ENCODE measurements around the gene STAT4.

STAT4 gene

DNA sequence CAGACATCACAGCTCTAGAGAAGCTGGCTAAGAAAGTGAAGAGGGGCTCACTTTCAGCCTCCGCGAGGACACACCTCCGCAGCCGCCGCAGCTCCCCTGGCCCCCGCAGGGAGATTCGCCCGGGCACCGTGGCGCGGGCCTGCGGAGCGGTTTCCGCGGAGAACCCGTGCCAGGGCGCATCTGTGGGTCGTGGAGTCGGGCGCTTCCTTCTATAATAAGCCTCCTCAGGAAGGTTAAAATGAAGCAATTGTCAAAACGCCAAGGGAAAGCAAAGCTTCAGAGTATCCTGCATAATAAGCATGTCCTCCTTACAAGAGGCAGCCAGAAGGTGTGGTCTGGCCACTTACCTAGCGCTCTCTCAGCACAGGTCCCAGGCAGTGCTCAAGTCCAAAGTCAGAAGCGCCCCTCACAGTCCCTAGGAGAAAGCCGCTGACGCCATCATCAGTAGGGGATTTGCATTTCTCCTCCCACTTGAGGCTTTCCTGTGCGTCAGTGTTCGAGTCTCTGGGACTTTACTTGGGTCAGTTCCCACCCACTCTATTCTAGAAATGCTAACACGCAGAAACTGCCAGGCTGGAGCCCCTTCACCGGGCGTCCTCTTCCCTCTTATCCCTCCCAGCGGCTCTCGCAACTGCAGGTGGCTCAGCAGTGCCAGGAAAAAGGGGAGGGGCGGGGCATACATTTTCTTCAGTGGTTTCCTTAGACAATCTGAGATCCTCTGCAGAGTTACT, at the start of gene STAT4:
Gene STAT4, minus strand, starts transcription at position 395 of the 731 bp plus-strand sequence. CDS start 2,791 bp downstream, outside the sequence.
- no peak for DNase-seq

- DNase-seq: no peak
Measured at GRCh38 chr2:191199929-191200512, 49.2 kb upstream of the STAT4 start.

DNA sequence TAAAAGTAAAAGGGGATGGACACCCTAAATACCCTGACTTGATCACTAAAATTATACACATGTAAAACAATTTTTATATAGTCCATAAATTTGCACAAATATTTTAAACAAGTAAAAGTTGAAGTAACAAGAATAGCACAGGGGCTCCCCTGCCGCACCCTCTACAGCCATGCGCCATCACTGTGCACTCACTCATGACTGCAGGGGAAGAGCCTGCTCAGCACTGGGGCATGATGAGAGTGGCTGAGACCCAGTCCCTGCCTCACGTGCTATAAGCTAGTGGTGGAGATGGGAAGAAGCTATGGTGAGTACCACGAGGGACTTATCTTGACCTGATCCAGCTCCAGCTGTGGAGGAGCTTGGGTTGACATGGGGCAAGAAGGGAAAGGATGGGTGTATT, 47.5 kb upstream of the STAT4 start:
- DNase-seq: no peak

DNA sequence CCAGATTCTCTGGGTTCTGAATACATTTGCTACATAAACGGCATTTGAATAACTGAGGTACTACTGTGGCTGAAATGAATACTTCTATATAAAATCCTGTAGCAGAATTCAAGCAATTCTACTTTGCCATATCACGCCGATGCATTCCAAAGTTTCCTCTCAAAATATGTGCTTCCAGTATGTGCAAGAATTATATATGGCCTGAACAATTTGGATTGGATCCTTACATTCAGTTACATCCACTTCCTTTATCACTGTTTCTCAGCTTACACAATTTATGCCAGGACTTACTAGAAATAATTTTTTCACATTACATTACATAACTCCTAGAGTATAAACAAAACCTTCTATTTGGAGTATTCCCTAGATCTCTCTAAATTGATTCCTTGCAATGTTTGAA, 46.3 kb upstream of the STAT4 start:
- no peak for DNase-seq

GRCh38 chr2:191195021-191195420, 44.2 kb upstream of the STAT4 start:
- no peak for DNase-seq

DNA sequence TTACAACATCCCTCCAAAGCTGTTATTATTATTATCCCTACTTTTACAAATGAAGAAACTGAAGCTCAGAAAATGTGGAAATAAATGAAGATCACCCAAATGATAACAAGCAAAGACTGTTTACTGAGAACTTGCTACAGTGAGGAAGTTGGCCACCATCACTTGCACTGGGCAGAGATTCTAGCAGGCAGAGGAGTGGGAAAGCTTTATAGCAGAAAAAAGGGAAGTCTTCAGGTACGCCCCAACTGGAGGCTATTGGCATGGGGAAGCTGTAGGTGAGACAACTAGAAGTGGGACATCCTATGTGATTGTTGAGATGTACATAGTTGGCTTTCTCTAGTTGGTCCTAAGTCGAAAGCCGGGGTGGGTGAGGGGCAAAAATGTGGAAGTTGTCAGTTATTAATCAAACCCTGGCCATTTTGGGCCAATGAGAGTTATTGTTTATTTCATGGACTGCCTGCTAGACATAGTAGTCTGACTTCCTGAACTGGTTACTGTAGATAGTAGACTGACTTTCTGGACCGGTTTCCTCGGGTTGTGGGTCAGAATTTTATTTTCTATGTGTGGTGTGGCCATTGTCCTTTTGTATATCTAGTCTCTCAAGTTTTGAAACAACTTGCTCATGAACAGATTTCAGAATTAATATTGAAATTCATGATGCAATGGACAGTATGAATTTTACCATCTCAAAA, 40.2 kb upstream of the STAT4 start:
- DNase-seq: no peak

DNA sequence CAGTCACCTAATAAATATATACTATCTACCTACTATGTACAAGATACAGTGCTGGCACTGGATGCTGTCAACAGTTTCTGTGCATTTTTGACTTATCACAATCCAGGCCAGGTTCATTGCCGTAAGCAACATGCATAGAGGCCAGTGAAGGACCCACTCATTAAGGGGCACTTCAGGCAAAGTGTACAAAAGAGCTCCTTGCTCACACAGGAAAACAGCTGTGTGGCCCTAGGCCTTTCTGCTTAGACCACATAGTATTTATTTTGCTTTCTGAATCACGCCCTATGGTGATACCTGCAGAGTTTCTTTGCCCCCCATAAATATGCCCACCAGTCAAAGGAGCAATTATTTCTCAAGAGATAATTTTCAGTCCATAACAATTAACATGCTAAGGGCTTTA, 39.6 kb upstream of the STAT4 start:
- no peak for DNase-seq

DNA sequence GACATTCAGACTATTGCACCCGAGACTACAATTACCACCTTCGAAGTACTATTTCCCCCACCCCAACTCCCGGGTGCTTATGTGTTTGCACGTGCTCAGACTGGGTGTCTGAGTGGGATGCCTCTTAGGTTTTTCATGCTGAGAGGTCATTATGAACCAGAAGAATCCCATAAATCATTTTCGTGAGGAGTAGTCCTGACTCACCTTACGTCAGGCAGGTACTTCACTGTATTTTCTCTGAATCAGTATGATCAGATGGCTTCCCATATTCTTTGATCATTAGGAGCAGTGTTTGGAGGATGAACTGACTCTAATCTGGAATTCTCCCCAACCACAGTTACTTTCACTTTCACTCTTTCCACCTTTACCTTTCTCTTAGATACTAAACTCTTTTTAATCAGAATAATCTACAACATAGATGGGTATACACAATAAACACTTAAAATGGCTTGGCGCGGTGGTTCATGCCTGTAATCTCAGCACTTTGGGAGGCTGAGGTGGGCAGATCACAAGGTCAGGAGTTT, 38.4 kb upstream of the STAT4 start:
- DNase-seq: no peak

GRCh38 chr2:191188550-191189093, 37.8 kb upstream of the STAT4 start:
- no peak for DNase-seq

- no peak for DNase-seq
Measured at GRCh38 chr2:191187105-191187829, 36.5 kb upstream of the STAT4 start.

- no peak for DNase-seq
Measured at GRCh38 chr2:191184457-191184856, 33.7 kb upstream of the STAT4 start.

DNA sequence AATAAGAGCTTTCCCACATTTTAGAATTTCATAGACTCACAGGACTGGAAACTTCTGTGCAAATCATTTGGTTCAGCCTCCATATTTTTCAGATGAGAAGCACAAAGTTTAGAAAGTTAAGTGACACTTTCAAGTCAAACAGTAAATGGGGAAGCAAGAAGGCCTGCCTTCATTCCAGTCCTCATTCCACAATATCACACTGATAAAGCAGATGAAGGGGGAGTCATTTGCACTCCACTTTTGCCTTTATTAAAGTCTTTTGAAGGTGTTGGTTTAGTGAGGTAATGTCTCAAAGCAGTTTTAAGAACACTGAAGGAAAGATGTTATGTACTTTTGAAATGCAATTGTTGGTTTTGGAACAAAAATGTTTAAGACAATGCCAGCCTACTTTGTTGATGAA, 32.7 kb upstream of the STAT4 start:
- no peak for DNase-seq

- no peak for DNase-seq
Measured at GRCh38 chr2:191183081-191183480, 32.3 kb upstream of the STAT4 start.

DNA sequence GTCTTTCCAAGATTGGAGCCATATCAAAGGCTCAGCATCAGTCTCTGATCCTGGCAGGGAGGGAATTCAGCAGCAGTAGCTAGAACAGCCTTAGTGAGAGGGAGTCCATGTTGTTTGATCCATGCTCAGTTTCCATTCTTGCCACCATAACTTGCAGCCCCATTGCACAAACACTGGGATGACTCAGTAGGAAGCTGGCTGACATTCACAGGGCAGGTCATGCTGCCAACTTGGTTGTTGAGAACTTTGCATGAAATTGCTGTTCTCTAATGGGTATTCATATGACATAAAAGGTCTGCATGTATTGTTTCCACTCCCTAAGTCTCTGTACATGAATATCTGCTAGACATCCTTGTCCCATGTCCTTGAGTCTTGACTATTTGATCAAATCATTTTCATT, 29.9 kb upstream of the STAT4 start:
- no peak for DNase-seq

DNA sequence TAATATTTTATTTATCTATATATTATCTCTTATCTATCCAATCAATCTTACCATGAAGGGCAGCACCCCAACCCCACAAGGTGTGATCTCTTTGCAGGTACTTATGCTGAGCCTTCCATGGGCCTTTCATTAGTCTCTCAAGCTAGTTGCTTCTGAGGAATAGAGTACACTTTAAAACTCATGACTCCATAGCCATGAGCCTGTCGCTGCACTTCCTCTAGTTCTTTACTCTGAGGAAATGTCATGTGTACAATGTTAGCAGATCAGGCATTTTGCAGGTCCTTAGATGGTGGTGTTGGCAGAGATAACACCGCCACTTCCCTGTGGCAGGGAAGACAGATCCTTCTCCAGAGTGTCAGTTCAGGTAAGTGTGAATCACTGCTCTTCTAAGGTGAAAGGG, 29.5 kb upstream of the STAT4 start:
- no peak for DNase-seq

GRCh38 chr2:191178806-191179514, 28.2 kb upstream of the STAT4 start:
- no peak for DNase-seq

GRCh38 chr2:191177751-191178736, 27.2 kb upstream of the STAT4 start:
- DNase-seq: no peak

GRCh38 chr2:191176801-191177438, 26.1 kb upstream of the STAT4 start:
- DNase-seq: no peak

DNA sequence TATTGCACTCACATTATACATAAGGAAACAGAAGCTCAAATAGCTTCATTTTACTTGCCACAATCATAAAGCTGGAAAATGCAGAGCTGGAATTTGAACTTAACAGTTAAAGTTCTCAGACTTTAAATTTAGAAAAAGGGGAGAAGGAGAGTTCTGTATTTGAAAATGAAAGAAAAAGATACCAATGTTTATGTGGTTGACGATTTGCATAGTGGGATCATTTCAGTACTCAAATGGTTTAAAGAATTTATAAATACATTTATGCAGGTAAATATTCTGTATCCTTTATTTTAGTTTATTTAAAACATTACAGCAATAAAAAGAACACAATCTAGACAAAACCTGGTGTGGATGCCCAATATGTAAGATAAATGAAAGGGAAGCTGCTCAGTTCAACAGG, 25.5 kb upstream of the STAT4 start:
- DNase-seq: no peak

- no peak for DNase-seq
Measured at GRCh38 chr2:191174442-191174841, 23.6 kb upstream of the STAT4 start.

DNA sequence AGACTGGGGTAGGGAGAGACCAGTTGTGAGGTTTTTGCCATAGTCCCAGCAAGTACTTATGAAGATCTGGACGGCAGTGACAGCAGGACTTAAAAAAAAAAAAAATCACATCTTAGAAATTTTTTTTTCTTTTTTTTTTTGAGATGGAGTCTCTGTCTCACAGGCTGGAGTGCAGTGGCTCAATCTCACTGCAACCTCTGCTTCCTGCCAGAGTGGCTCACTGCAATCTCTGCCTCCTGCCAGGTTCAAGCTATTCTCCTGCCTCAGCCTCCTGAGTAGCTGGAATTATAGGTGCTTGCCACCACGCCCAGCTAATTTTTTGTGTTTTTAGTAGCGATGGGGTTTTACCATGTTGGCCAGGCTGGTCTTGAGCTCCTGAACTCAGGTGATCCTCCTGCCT, 22.4 kb upstream of the STAT4 start:
- DNase-seq: no peak

All from KG1 (cell line).